SU-DHL-6 (cell line): ENCODE data around the gene TMEM163.

Experiments used
- H2AFZ ChIP-seq: fragments of 200-600 bp; sonication (generic); 2 replicates; pipeline ENCODE4 v1.6.1; 2014; ENCODE audit warnings: low read depth, mild to moderate bottlenecking, moderate library complexity, mixed read lengths, antibody characterized with exemption, low read length; ENCODE audit not compliant: severe bottlenecking
- H3F3A ChIP-seq: fragments of 200-600 bp; shearing (Covaris generic); 2 replicates; pipeline ENCODE4 v1.6.0; 2016; ENCODE audit warnings: antibody characterized with exemption, mild to moderate bottlenecking; ENCODE audit not compliant: insufficient read depth
- H3K27ac ChIP-seq: fragments of 200-600 bp; sonication (generic); 2 replicates; pipeline ENCODE4 v1.5.1; 2016; ENCODE audit warnings: low read depth, mild to moderate bottlenecking, low read length, moderate library complexity, mixed read lengths
- H3K27me3 ChIP-seq: fragments of 200-600 bp; sonication (generic), shearing (Covaris generic); 2 replicates; pipeline ENCODE4 v1.6.0; 2014; ENCODE audit warnings: mild to moderate bottlenecking, low read length
- H3K36me3 ChIP-seq: fragments of 200-600 bp; sonication (generic); 2 replicates; pipeline ENCODE4 v1.6.1; 2014; ENCODE audit warnings: mild to moderate bottlenecking, low read length, mixed read lengths
- H3K4me2 ChIP-seq: fragments of 300-600, 200-600 bp; shearing (Covaris generic), sonication (generic); 2 replicates; pipeline ENCODE4 v1.6.0; 2014; ENCODE audit warnings: low read length, low read depth, mild to moderate bottlenecking; ENCODE audit not compliant: poor library complexity, severe bottlenecking
- H3K4me3 ChIP-seq: fragments of 200-600 bp; sonication (generic); 2 replicates; pipeline ENCODE4 v1.5.1; 2014; ENCODE audit warnings: antibody characterized with exemption, low read length, mild to moderate bottlenecking, mixed read lengths; ENCODE audit not compliant: insufficient read depth, poor library complexity, severe bottlenecking
- H3K79me2 ChIP-seq: fragments of 200-600 bp; sonication (generic); 2 replicates; pipeline ENCODE4 v1.6.1; 2014; ENCODE audit warnings: mild to moderate bottlenecking, low read length, moderate library complexity; ENCODE audit not compliant: insufficient read depth
- H3K9ac ChIP-seq: fragments of 200-600 bp; sonication (generic); 2 replicates; pipeline ENCODE4 v1.7.0; 2014; ENCODE audit warnings: mild to moderate bottlenecking, low read length
- H3K9me2 ChIP-seq: fragments of 200-600 bp; sonication (generic); replicated peaks from 2 replicates; pipeline ENCODE4 v1.6.1; 2014; ENCODE audit warnings: low read length; ENCODE audit not compliant: insufficient read depth
- H3K9me3 ChIP-seq: fragments of 200-600 bp; sonication (generic); 2 replicates; pipeline ENCODE4 v1.6.1; 2014; ENCODE audit warnings: low read length, mixed read lengths; ENCODE audit not compliant: insufficient read depth
- H4K20me1 ChIP-seq: fragments of 200-600 bp; sonication (generic); 2 replicates; pipeline ENCODE4 v1.6.1; 2014; ENCODE audit warnings: low read depth, mild to moderate bottlenecking, antibody characterized with exemption, low read length, moderate library complexity, mixed read lengths
- EZH2phosphoT487 ChIP-seq: fragments of 200-600 bp; sonication (generic), shearing (Covaris generic); conservative IDR thresholded peaks from 2 replicates; pipeline ENCODE4 v1.6.1; 2018; ENCODE audit warnings: mild to moderate bottlenecking, antibody characterized with exemption, low read length, moderate library complexity, mixed read lengths
- TF ChIP-seq, protein P1 (sequence below): fragments of 200-600 bp; sonication (generic); IDR thresholded peaks from one replicate; pipeline ENCODE4 v1.5.1; 2017; ENCODE audit warnings: antibody characterized with exemption, mild to moderate bottlenecking, low read length, moderate library complexity; ENCODE audit not compliant: insufficient read depth, poor library complexity, severe bottlenecking

TMEM163 gene

DNA sequence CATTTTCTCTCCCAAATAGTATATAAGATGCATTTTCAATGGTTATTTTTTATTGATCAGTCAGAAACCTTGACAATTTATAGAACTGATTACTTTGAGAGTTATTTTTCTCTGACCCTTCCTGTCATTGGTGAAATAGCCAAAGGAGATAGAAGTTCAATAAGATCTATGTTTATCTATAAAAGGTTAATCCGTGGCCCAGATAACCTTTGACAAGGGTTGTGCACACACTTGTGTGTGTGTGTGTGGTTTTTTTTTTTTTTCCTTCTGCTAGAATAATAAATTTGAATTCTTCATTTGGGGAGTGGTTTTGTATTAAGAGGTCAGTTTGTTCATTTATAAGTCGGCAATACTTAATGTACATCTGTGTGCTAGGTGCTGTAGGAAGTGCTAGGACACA is 304.9 kb downstream of the TMEM163 start:
- H3K36me3 ChIP-seq: no peaks in the 10 kb centered on the region
- no peaks in the 10 kb centered on the region for H4K20me1 ChIP-seq
- H3K27me3 ChIP-seq: no peaks in the 10 kb centered on the region
- H3K9me2 ChIP-seq: no peaks in the 10 kb centered on the region
- no peak overlapping the region for H3K4me2 ChIP-seq
- peaks cover 19% of the 10 kb centered on the region for H3F3A ChIP-seq
- H3K9me3 ChIP-seq: no peaks in the 10 kb centered on the region
- no peak overlapping the region for H3K9ac ChIP-seq
- no peak overlapping the region for H3K4me3 ChIP-seq
- no peak for TF ChIP-seq EZH2phosphoT487
- TF ChIP-seq, protein P1, sequence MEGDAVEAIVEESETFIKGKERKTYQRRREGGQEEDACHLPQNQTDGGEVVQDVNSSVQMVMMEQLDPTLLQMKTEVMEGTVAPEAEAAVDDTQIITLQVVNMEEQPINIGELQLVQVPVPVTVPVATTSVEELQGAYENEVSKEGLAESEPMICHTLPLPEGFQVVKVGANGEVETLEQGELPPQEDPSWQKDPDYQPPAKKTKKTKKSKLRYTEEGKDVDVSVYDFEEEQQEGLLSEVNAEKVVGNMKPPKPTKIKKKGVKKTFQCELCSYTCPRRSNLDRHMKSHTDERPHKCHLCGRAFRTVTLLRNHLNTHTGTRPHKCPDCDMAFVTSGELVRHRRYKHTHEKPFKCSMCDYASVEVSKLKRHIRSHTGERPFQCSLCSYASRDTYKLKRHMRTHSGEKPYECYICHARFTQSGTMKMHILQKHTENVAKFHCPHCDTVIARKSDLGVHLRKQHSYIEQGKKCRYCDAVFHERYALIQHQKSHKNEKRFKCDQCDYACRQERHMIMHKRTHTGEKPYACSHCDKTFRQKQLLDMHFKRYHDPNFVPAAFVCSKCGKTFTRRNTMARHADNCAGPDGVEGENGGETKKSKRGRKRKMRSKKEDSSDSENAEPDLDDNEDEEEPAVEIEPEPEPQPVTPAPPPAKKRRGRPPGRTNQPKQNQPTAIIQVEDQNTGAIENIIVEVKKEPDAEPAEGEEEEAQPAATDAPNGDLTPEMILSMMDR: no peak
- no peak overlapping the region for H3K27ac ChIP-seq
- no peaks in the 10 kb centered on the region for H3K79me2 ChIP-seq
- H2AFZ ChIP-seq: no peak overlapping the region

DNA sequence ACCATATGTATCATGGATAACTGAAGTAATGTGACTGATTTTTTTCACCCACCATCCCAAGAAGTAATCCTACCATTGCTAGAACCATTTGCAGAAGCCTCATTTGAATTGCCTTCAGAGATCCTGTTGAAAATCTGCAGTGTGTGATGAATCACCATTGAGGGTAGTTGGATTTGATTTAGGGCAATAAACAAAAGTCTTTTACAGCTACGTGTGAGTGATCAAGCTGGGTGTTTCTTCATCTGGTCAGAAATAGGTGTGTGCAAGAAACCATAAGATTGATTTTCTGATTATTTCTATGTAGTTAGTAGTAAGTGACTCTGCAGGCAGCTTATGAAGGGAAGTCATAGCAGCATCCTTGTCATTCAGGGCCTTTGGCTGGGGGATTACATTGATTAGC is 305.4 kb downstream of the TMEM163 start:
- Histone ChIP-seq H3K79me2 (no peaks in the 10 kb centered on the region), H3K27ac (no peak overlapping the region), H4K20me1 (no peaks in the 10 kb centered on the region), H3K36me3 (no peaks in the 10 kb centered on the region), H3K9me3 (no peaks in the 10 kb centered on the region), H3K9ac (no peak overlapping the region), H2AFZ (no peak overlapping the region), H3K4me3 (no peak overlapping the region), H3K27me3 (no peaks in the 10 kb centered on the region), H3K4me2 (no peak overlapping the region), H3F3A (peaks cover 19% of the 10 kb centered on the region), H3K9me2 (no peaks in the 10 kb centered on the region)
- TF ChIP-seq EZH2phosphoT487: no peak
- TF ChIP-seq, protein P1: no peak

DNA sequence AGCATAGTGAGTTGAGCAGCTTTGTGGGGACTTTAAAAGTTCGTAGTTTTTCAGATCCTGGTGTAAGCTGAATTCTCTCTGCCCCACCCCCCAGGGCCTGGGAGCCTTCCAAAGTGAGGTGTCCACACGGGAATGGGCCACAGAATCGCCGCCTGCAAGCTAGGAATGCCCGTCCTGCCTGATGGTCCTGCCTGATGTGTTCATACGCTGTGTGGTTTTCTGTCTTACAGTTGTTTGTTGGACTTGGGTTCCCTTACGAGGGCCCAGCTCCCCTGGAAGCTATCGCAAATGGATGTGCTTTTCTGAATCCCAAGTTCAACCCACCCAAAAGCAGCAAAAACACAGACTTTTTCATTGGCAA is 306.2 kb downstream of the TMEM163 start:
- peak overlapping the region; percentile 55 for H3K4me2 ChIP-seq

More for the DNA sequence above, 306.2 kb downstream of the TMEM163 start:
- no peak overlapping the region for H3K4me3 ChIP-seq
- H3K9me2 ChIP-seq: no peaks in the 10 kb centered on the region
- no peaks in the 10 kb centered on the region for H3K79me2 ChIP-seq
- H3K36me3 ChIP-seq: no peaks in the 10 kb centered on the region
- no peaks in the 10 kb centered on the region for H3K27me3 ChIP-seq
- H2AFZ ChIP-seq: no peak overlapping the region
- no peaks in the 10 kb centered on the region for H4K20me1 ChIP-seq
- peak overlapping the region; percentile 87 for H3K27ac ChIP-seq
- TF ChIP-seq, protein P1: no peak
- TF ChIP-seq EZH2phosphoT487: no peak
- no peaks in the 10 kb centered on the region for H3K9me3 ChIP-seq
- H3K9ac ChIP-seq: peak overlapping the region; percentile 25; the same call in 1 of the 2 replicates
- H3F3A ChIP-seq: peaks cover 19% of the 10 kb centered on the region
